GM18508 (cell line): Measurements from ENCODE around the gene PAK5.

Experiments used
- ATAC-seq: cut with Tn5 transposase; IDR thresholded peaks from one replicate; pipeline ENCODE4 v1.9.1; 2021; ENCODE audit warnings: moderate number of reproducible peaks; ENCODE audit not compliant: insufficient read depth, unreplicated experiment

The PAK5 gene

GRCh38 chr20:9794831-9795230 is 44.0 kb downstream of the PAK5 start:
- no peak for ATAC-seq

- no peak for ATAC-seq
Observed at GRCh38 chr20:9792674-9793073, 46.2 kb downstream of the PAK5 start.

GRCh38 chr20:9789131-9789530 is 49.7 kb downstream of the PAK5 start:
- no peak for ATAC-seq

DNA sequence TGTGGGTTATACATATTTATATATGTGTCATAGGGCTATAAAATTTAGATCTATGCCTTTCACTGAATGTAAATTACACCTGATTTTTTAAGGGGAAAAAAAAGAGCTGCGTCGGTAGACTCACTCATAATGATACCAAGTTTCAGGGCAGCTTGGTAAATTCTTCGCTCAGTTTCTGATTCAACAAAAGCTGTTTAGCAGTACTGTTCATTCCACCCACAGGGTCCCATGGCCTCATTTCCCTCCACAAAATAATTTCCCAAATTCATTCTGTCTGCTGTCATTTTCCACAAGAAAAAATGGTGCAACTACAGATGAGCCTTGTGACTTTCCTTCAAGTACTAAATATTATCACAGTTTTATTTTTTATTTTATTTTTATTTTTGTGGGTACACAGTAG is 63.7 kb downstream of the PAK5 start:
- no peak for ATAC-seq

DNA sequence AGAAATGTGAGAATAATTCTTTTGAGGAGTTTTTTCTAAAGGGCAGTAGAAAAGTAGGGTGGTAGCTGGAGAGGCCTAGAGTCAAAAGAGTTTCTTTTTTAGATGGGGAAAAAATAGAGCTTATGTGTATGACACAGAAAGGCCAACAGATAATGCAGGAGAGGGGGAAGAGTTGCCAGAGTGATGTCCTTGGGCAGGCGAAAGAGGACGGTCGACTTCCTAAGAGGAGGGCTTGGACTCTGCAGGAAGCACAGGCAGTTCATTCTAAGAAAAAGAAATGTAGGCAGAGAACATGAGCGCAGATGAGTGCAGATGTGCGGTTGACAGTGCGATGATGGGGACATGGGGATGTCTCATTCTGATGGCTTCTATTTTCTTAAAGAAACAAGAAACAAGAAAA is 68.9 kb downstream of the PAK5 start:
- ATAC-seq, result no peak

DNA sequence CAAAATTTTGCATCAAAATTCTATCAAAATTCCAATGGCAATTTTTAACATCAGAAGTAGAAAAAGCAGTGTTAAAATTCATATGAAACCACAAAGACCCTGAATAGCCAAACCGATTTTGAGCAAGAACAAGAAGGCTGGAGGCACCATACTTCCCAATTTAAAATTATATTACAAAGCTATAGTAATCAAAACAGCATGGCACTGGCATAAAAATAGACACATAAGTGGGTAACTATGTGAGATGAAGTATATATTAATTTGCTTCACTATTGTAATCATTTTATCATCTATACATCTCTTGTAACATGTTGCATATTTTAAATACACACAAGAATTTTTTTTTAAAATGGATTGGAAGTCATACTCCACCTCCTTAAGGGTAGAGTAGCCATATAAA is 77.4 kb downstream of the PAK5 start:
- ATAC-seq, result no peak

GRCh38 chr20:9759392-9759791 is 79.5 kb downstream of the PAK5 start:
- no peak for ATAC-seq

DNA sequence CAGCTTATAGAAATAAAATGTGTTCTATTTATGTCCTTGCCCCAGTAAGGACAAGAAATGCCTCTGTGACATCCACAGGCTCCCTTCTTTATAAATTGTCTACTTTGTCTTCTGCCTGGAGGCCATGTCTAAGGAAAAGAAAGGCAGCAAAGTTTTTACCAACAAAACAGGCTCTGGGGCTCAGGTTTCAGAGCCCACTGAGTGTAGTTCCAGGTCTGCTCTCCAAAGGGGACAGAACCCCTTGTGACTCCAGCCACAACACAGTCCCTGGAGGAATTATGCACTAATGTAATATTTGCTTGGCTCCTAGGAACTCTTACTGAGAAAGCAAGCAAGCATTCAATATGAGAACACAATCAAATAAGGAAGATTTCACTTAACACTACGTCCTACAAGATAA is 80.1 kb downstream of the PAK5 start:
- ATAC-seq, result no peak

- ATAC-seq, result no peak
Observed at GRCh38 chr20:9756660-9757059, 82.2 kb downstream of the PAK5 start.

DNA sequence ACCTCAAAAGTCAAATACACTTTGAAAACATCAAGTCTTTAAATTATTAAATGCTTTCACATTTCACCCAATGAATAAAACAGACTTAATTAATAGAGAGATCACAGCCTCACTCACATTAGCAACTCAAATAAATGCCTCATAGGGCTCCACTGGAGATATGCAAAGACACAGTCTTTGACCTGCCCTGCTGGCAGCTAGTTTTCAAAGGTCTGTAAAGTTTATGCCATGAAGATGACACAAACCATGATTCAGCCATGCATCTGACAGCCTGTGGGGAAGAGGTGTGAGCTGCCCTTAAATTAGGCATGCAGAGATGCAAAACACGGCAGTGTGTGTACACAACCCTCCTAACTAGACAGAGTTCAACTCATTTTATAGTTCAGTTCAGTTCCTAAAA is 83.6 kb downstream of the PAK5 start:
- no peak for ATAC-seq

DNA sequence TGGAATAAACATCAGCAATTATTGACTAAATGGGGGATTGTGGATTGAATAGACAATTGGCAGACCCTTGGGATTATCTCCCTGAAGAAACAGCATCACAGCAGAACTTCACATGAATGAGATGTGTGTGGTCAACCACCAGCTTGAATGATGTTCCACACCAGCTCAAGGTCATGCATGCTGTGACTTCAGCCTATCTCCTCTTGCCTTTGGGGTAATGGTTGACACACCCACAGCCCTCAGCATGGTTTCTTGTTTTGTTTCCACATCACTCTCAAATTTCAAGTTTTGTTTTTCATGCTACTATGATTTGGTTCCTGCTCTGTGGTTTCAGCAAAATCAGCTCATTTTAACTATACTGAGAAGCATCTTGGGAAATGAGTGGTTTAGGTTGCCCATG is 94.3 kb downstream of the PAK5 start:
- no peak for ATAC-seq

GRCh38 chr20:9743871-9744270 is 95.0 kb downstream of the PAK5 start:
- ATAC-seq, result no peak

DNA sequence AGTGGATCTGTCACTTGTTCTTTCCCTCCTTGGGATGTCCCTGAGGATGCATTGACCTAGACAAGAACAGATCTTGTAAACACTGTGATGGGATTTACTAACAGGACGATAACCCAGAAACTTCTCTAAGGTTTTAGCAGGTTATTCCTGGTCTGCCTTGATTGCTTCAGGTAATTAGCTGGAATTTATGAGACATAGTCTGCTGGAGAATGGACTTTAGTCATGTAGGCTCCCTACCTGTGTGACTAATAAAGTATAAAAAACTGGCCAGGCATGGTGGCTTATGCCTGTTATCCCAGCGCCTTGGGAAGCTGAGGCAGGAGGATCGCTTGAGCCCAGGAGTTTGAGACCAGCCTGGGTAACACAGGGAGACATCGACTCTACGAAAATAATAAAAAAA is 96.1 kb downstream of the PAK5 start:
- no peak for ATAC-seq

- no peak for ATAC-seq
Observed at GRCh38 chr20:9741996-9742395, 96.9 kb downstream of the PAK5 start.

- ATAC-seq, result no peak
Observed at GRCh38 chr20:9740486-9740885, 98.4 kb downstream of the PAK5 start.

GRCh38 chr20:9739991-9740390 is 98.9 kb downstream of the PAK5 start:
- ATAC-seq, result no peak

DNA sequence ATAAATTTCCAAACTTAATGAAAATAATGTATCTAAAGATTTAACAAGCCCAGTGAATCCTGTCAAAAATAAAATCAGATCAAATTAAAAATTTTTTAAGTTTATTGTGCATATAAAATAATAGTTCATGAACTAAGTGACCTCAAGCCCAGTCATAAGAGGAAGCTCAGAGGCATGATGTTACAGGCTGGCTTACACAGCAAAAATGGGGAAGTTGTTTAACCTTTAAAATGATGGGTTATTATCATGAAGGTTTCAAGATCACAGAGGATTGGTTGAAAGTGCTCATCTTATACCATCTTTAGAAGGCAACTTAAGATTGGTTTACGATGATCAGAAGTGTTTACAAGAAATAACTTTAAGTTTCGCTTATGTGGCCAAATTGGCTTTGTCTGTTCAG is 102.5 kb downstream of the PAK5 start:
- ATAC-seq, result no peak

DNA sequence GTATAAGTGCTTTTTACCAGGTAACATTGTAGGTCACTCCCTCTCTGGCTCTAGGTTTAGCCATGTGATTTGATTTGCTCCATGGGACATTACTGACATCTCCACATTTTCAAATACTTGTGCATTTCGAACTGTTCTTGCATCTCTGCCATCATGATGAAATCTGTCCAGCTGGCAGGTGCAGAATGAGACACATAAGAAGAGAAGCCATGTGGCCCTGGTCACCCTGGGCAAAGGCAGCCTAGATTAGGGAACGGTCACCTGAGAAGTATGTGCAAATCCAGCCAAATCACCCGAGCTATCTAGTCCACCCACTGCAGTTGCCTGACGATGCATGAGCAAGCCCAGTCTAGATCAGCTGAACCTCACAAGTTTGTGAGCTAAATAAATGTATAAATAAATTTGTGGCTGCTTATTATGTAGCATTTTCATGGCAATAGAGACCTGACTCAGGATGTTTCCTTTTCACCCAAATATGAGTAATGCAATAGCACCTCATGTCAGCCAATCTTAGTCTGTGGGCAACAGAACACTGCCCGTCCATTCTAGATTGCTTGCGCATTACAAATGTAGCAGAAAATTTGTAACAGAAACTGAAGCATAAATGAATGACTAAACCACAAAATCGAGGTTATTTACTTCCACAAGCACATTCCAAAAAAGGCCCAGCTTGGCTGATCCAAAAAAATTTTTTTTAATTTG is 115.2 kb downstream of the PAK5 start:
- no peak for ATAC-seq

DNA sequence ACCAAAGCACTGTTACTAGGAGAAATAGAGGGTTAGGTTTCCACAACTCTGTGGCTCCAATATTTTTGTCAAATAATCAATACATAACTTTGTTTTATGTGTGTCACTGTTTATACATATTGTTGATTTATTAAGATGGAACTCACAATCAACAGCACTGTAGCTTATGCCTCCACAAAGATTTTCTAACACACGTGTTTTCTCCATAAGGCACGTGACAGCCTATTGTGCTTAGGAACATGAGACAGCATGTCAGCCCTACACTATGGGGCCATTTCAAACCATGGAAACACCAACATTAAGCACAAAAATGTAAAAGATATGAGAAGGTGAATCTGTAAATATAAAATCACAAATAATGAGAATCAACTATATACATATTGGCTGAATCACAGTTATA is 127.0 kb downstream of the PAK5 start:
- ATAC-seq, result no peak

- ATAC-seq, result no peak
Observed at GRCh38 chr20:9710685-9711084, 128.2 kb downstream of the PAK5 start.

- ATAC-seq, result no peak
Observed at GRCh38 chr20:9705722-9706476, 133.0 kb downstream of the PAK5 start.

- no peak for ATAC-seq
Observed at GRCh38 chr20:9699181-9699580, 139.7 kb downstream of the PAK5 start.
